Left lung (tissue), 10 donors: ENCODE data around the gene LY6G5B. TPM values are rescaled to one million over a fixed set of nuclear protein-coding genes. Genes with fewer than 3 reads are reported as not detected.

Experiments used
- ATAC-seq: fragments of 200-7000 bp; cut with Tn5 transposase; one replicate; pipeline ENCODE4 v1.9.1; 2020; ENCODE audit warnings: moderate library complexity
- DNase-seq, 4 donors: peaks; one replicate each; pipeline ENCODE4 v3.0.0-alpha.2; 2013 to 2020
- H3K27ac ChIP-seq, 2 donors: fragments of 200-600 bp; sonication (generic) in 1 of 2; one replicate each; pipeline versions ENCODE4 v1.5.0 to v1.8.0; 2020 to 2021
- H3K27me3 ChIP-seq, 2 donors: fragments of 200-600 bp; sonication (generic) in 1 of 2; one replicate each; pipeline versions ENCODE4 v1.5.0 to v1.8.0; 2020 to 2021
- H3K36me3 ChIP-seq, 2 donors: fragments of 200-600 bp; sonication (generic) in 1 of 2; one replicate each; pipeline versions ENCODE4 v1.5.0 to v1.8.0; 2020 to 2021
- H3K4me1 ChIP-seq, 2 donors: fragments of 200-600 bp; one replicate each; pipeline ENCODE4 v1.8.0; 2021
- H3K4me3 ChIP-seq, 2 donors: fragments of 200-600 bp; sonication (generic) in 1 of 2; one replicate each; pipeline versions ENCODE4 v1.5.0 to v1.8.0; 2020 to 2021; ENCODE audit warnings: mild to moderate bottlenecking in 1 of 2
- H3K9me3 ChIP-seq, 2 donors: fragments of 200-600 bp; sonication (generic) in 1 of 2; one replicate each; pipeline versions ENCODE4 v1.5.0 to v1.8.0; 2020 to 2021
- intact Hi-C, 2 donors: fragments of 100-400 bp; cut with DNase I; formaldehyde crosslinking; loops; one replicate each; pipeline versions ENCODE4 v1.11.2 to v1.14.2; 2022
- polyA plus RNA-seq, 6 donors: library from polyadenylated mRNA; unstranded; fragments of 120-200 nt; gene quantifications; one replicate each; pipeline ENCODE4 v1.2.1, GENCODE V29; 2013; ENCODE audit not compliant: insufficient read length in 6 of 6
- total RNA-seq, 2 donors: library from RNA; stranded (reverse); fragmentation: NEBNext Ultra II Directional; extraction: Animal tissue kit (Norgen Biotek cat#: 25700); gene quantifications; one replicate each; pipeline ENCODE4 v1.2.1, GENCODE V29; 2021
- TF ChIP-seq, protein P1 (sequence below), 2 donors: fragments of 200-600 bp; sonication (generic) in 1 of 2; IDR thresholded peaks; one replicate each; pipeline versions ENCODE4 v1.5.0 to v1.8.0; 2021; ENCODE audit warnings: antibody characterized with exemption in 2 of 2
- donor health status: DM: no; HTN: yes; CAD: no.
- donor health status: DM: no; HTN: no; CAD: no.

LY6G5B gene
- total and polyA plus RNA-seq, 8 donors, result 6.9 to 41.0 (median 30.1) TPM

DNA sequence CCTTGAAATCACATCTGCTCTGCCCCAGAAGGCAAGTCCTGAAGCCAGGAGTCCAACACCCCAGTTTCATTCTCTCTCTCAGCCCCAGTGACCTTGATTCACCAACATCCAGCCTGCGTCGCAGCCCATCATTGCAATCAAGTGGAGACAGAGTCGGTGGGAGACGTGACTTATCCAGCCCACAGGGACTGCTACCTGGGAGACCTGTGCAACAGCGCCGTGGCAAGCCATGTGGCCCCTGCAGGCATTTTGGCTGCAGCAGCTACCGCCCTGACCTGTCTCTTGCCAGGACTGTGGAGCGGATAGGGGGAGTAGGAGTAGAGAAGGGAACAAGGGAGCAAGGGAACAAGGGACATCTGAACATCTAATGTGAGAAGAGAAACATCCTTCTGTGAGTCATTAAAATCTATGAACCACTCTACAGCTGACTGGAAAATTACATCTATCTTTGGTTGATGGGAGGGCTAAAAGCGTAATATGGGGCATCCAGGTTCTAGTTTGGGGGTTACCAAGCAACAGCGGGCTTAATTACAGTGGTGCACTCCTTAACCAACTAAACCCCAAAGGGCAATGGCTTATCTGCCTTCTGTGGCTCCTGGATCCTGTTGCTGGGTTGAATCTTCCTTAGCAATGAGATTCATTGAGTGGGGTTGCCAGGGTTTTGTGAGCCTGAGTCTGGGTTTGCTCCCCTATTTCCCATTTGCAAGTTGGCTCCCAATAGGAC lies 47.9 kb downstream of the LY6G5B start:
- DNase-seq (no peak), ATAC-seq (peak; percentile 25)
- no peak overlapping the region for H3K27ac ChIP-seq
- no peaks in the 10 kb centered on the region for H3K4me1 ChIP-seq
- no peak overlapping the region for H3K4me3 ChIP-seq
- intact Hi-C loops, result no loop called here
- no peaks in the 10 kb centered on the region for H3K9me3 ChIP-seq
- H3K27me3 ChIP-seq, result no peaks in the 10 kb centered on the region
- no peaks in the 10 kb centered on the region for H3K36me3 ChIP-seq
- TF ChIP-seq, protein P1, sequence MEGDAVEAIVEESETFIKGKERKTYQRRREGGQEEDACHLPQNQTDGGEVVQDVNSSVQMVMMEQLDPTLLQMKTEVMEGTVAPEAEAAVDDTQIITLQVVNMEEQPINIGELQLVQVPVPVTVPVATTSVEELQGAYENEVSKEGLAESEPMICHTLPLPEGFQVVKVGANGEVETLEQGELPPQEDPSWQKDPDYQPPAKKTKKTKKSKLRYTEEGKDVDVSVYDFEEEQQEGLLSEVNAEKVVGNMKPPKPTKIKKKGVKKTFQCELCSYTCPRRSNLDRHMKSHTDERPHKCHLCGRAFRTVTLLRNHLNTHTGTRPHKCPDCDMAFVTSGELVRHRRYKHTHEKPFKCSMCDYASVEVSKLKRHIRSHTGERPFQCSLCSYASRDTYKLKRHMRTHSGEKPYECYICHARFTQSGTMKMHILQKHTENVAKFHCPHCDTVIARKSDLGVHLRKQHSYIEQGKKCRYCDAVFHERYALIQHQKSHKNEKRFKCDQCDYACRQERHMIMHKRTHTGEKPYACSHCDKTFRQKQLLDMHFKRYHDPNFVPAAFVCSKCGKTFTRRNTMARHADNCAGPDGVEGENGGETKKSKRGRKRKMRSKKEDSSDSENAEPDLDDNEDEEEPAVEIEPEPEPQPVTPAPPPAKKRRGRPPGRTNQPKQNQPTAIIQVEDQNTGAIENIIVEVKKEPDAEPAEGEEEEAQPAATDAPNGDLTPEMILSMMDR (IDR thresholded peaks at IDR 0.05), result no peak

GRCh38 chr6:31718265-31718664 lies 48.5 kb downstream of the LY6G5B start:
- TF ChIP-seq, protein P1 (IDR thresholded peaks at IDR 0.05), result no peak
- ATAC-seq (peak; percentile 88), DNase-seq (peak in 1 of 4 donors; percentile 69)
- no peaks in the 10 kb centered on the region for H3K36me3 ChIP-seq
- H3K9me3 ChIP-seq, result no peaks in the 10 kb centered on the region
- H3K27me3 ChIP-seq, result no peaks in the 10 kb centered on the region
- intact Hi-C loops, result no loop called here
- H3K4me3 ChIP-seq, result no peak overlapping the region
- H3K27ac ChIP-seq, result no peak overlapping the region
- H3K4me1 ChIP-seq, result no peaks in the 10 kb centered on the region

- DNase-seq (no peak), ATAC-seq (no peak)
- Histone ChIP-seq H3K4me3 (no peak overlapping the region), H3K27me3 (no peaks in the 10 kb centered on the region), H3K4me1 (no peaks in the 10 kb centered on the region), H3K9me3 (no peaks in the 10 kb centered on the region), H3K36me3 (no peaks in the 10 kb centered on the region), H3K27ac (peak overlapping the region in 1 of 2 donors; percentile 33)
- intact Hi-C loops, result no loop called here
- TF ChIP-seq, protein P1 (IDR thresholded peaks at IDR 0.05), result no peak
These were observed 49.2 kb downstream of the LY6G5B start for GRCh38 chr6:31719001-31719400.

DNA sequence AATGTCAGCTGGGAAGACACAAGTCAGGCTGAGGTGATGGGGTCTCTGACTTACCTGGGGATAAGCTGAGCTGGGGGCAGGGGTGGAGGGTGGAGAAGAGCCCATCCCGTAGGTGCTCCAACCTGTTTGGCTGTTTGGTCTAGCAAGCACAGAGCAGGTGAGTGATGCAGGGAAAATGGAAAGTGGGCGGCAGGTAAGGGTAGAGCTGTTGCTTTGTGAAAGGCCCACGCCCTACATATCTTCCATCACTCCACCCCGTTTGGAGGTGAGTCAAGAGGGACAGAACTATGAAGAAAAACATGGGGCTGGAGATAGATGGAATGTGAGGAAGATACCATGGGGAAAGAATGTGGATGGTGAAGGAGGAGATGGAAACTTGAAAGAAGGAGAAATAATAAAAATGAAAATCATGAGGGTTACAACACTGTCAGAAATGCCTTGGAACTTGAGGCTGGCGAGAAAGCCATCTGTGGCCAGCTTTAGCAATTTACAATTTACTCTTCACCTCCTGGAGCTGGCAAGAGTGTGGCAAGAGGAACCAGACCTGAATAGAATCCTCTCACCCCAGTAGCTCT lies 50.5 kb downstream of the LY6G5B start:
- Histone ChIP-seq H3K27ac (no peak overlapping the region), H3K27me3 (no peaks in the 10 kb centered on the region), H3K9me3 (no peaks in the 10 kb centered on the region), H3K4me3 (no peak overlapping the region), H3K36me3 (peaks cover 0 to 6% of the 10 kb centered on the region in 2 donors), H3K4me1 (no peaks in the 10 kb centered on the region)
- no peak for DNase-seq
- intact Hi-C loops, result no loop called here
- TF ChIP-seq, protein P1 (IDR thresholded peaks at IDR 0.05), result no peak
- no peak for ATAC-seq

DNA sequence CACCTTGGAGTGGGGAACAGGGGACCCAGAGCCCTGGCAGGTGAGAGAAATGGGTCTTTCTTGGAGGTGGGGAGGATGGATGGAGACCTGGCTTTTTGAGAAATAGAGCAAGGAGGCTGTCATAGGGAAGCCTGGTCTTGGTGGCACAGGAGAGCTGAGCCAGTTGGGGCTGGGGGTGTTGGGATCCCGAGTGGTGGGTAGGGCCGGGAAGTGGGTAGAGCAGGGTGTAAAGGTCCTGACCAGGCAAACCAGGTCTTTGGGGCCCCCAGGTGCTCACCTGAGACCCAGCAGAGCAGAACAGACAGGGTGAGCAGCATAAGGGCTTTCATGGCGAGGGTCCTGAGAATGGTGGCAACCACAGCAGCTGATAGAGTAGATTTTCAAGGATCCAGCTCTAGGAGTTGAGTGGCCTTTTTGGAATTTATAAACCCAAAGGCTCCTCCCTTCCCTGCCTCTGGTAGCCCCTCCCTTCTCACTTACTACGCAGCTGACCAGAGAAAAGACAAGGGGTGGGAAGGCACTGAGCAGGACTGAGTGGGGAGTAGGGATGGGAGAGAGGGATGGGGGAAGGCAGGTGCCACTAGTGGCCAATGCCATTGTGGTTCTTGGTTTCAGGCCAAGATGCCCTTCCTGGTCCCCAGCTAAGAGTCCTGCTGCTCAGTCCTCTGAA lies 51.7 kb downstream of the LY6G5B start, which contains the start of gene LY6G6C:
LY6G6C (minus strand) TSS at position 396 of the 670 bp plus-strand sequence; CDS start at position 329, 67 bp downstream.
- H3K4me3 ChIP-seq, result no peak within 1 kb of the TSS
- TF ChIP-seq, protein P1 (IDR thresholded peaks at IDR 0.05), result no peak
- DNase-seq, result no peak
- ATAC-seq, result no peak
- H3K36me3 ChIP-seq, result peaks cover 0 to 18% of the 10 kb centered on the region in 2 donors
- peaks cover 5 to 12% of the 10 kb centered on the region in 2 donors for H3K4me1 ChIP-seq
- no peaks in the 10 kb centered on the region for H3K9me3 ChIP-seq
- H3K27ac ChIP-seq, result no peak within 1 kb of the TSS
- intact Hi-C loops, result no loop called here
- H3K27me3 ChIP-seq, result no peaks in the 10 kb centered on the region
